GM12872 (cell line): ENCODE measurements around the gene SLC4A5.

Experiments used
- TF ChIP-seq, protein P1 (sequence below): IDR thresholded peaks from 3 replicates; pipeline ENCODE4 v1.5.1; 2011; ENCODE audit warnings: low read depth, mild to moderate bottlenecking, low read length, moderate library complexity; ENCODE audit not compliant: insufficient read depth

Gene SLC4A5

DNA sequence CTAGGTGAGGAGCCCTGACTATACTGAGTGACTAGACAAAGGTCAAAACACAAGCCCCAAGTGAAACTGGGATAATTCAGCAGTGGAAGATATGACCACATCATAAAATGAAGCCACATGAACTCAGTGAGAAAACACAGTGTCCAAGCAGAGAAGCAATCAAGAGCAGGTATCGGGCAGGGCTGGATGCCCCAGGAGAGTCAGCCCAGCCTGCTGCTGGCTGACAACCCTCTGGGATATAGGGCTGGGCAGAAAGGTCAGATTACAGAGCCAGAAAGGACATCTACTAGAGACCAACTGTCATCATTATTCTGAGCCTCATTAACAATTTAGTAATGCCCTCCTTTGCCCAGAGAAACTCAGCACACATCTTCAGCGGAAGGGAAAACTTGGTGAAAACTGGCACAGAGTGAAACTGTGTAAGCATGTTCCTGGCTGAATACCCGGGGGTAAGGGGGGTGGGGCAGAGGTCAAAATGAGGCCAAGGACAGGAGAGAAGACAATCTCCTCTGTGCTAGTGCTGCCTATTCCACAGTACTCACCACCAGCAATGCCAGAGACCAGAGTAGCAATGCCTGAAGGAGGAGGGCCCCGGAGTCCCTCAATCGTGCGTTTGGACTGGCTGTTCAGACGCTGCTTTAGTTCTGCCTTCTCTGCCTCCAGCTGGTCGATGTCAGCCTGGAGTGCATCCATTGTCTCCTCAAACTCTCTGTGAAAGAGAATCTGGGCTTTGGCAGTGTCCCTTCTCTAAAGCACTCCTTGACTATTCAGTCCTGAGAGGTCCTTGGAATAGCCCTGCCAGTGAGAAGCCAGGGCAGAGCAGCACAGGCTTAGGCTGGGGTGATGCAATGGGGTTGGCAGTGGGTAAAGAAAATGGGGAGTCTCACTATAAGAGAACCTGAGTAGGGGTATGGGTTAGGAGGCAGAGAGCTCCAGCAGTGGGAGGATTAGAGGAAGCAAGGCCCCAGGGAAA lies 21.6 kb upstream of the SLC4A5 start:
- TF ChIP-seq, protein P1, sequence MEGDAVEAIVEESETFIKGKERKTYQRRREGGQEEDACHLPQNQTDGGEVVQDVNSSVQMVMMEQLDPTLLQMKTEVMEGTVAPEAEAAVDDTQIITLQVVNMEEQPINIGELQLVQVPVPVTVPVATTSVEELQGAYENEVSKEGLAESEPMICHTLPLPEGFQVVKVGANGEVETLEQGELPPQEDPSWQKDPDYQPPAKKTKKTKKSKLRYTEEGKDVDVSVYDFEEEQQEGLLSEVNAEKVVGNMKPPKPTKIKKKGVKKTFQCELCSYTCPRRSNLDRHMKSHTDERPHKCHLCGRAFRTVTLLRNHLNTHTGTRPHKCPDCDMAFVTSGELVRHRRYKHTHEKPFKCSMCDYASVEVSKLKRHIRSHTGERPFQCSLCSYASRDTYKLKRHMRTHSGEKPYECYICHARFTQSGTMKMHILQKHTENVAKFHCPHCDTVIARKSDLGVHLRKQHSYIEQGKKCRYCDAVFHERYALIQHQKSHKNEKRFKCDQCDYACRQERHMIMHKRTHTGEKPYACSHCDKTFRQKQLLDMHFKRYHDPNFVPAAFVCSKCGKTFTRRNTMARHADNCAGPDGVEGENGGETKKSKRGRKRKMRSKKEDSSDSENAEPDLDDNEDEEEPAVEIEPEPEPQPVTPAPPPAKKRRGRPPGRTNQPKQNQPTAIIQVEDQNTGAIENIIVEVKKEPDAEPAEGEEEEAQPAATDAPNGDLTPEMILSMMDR, result no peak

DNA sequence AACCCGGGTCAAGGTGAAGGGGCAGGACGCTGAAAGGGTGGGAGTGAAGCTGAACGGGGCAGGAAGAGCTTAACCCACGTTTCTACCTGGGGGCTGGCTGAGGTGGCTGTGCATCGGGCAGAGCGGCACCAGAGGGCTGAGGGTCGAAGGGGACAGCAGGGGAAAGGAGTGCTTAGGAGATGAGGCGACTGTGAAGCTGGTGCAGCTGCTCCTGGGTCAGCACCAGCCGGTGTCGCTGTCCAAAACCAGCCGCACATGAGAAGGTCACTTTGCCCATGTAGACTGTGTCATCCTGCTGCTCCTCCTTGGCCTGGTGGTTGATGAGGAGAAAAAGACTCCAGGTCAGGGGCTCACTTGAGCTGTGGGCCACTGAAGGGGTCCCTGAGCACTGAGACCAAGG lies 18.1 kb upstream of the SLC4A5 start:
- TF ChIP-seq, protein P1, result no peak

DNA sequence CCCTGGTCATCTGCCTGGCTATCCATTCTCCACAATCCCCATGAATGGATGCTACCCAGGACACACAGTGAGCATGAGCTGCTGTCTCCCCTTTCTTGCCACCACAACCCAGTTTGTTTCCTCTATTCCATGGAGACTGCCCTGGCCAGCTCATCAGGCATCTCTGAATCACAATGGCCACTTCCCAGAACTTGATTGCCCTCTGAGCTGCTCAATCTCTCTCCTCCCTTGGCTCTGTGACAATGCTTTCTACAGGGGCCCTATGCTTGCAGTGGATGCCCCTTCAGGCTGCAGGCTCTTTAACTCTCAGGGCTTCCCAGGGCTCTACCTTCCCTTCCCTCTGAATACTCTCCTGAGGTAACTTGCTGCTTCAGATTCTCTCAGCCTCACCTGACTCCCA lies 14.4 kb upstream of the SLC4A5 start:
- TF ChIP-seq, protein P1, result no peak

DNA sequence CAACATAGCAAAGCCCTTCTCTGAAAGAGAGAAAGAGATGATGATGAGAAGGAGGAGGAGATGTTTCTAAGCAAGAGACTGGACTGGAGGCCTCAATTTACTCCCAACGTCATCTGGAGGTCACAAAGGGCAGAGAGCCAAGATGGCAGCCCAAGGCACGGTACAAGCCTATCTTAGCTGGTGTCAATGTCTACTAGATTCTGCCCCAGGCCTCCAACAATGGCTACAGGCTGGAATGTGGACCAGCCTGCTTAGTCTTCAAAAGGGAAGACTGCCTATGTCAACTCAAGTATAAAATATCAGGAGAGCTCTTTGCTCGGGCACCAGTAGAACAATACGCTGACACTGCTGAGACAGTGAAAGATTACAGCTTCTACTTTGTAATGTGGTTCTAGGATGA lies 6.7 kb upstream of the SLC4A5 start:
- TF ChIP-seq, protein P1, result no peak

DNA sequence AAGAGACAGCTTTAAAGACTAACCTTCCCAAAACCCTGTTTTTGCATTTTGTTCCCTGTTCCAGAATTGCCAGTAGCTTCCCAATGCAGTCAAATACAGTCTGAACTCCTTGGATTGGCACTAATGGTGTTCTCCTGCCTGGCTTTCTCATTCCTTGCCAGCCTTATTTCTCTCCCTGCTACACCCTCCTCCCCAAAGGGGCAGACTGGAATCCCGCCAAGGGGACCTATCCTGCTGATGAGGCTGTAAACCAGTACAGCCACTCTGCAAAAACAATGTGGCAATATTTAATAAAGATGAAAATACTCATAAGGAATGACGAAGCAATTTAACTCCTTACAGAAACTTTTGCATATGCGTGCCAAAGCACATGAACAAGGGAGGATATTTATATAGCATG lies 4.5 kb upstream of the SLC4A5 start:
- TF ChIP-seq, protein P1, result no peak

DNA sequence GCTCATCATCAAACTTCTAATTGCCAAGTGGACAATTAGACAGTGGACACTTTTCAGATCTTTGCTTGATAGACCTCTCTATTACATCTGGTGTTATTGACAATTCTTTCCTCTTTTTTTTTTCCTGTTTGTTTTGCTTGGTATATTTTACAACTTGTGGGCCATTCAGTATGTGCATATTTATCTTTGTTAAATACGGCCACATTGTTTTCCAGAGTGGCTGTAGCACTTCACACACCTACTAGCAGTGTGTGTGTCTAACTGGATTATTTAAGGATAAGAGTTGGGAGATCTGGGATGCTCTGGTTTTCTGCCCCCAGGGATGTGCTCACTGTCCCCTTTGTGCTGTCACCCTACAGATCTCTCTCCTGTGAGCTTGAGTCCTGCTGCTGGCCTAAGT lies 4.1 kb upstream of the SLC4A5 start:
- TF ChIP-seq, protein P1, result no peak

DNA sequence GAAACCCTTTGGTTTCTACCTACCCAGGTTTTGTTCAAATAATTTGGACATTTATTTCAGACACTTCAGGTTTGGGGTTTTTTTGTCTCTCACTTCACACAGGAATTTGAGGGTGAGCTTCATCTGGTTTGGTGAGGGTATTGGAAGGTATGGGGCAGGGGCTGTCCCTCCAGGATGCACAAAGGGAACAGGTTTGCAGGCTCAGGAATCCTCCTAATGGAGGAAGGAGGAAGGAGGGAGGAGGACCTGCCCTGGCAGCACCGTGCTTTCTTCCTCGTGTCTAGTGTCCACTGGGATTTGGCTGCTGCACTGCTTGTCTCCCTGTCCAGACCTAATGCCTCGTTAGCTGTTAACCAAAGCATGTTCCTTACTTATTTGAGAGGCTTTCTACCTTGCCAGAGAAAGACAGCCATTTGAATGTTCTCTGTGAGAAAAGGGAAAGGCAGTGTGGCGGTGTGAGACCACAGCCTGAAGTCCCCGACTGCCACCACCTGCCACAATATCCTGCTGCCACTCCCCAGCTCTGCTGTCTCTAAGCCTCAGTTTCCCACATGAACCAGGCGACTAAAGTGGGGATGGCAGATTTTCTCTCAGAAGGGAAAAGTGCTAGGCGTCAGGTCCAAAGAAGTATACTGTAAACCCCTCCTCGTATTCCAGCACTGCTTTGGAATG lies 2.2 kb upstream of the SLC4A5 start:
- TF ChIP-seq, protein P1, result no peak
